Stimulated activated CD4-positive, alpha-beta T cell treated with anti-CD3 and anti-CD28 coated beads, Interleukin-4, amount 100 ng/mL, for 48 hours (primary cell): ENCODE data around the gene PABPN1L.

Experiments used
- DNase-seq, 2 donors: peaks; one replicate each; pipeline ENCODE4 v3.0.0-alpha.2; 2020; ENCODE audit warnings: low read depth in 2 of 2

Gene PABPN1L

DNA sequence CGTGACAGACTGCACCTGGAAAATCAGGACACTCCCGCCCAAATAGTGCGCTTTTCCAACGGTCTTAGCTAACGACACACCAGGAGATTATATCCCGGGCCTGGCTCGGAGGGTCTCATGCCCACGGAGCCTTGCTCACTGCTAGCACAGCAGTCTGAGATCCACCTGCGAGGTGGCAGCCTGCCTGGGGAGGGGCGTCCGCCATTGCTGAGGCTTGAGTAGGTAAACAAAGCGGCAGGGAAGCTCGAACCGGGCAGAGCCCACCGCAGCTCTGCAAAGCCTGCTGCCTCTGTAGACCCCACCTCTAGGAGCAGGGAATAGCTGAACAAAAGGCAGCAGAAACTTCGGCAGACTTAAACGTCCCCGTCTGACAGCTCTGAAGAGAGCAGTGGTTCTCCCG, 14.8 kb downstream of the PABPN1L start:
- DNase-seq: no peak

DNA sequence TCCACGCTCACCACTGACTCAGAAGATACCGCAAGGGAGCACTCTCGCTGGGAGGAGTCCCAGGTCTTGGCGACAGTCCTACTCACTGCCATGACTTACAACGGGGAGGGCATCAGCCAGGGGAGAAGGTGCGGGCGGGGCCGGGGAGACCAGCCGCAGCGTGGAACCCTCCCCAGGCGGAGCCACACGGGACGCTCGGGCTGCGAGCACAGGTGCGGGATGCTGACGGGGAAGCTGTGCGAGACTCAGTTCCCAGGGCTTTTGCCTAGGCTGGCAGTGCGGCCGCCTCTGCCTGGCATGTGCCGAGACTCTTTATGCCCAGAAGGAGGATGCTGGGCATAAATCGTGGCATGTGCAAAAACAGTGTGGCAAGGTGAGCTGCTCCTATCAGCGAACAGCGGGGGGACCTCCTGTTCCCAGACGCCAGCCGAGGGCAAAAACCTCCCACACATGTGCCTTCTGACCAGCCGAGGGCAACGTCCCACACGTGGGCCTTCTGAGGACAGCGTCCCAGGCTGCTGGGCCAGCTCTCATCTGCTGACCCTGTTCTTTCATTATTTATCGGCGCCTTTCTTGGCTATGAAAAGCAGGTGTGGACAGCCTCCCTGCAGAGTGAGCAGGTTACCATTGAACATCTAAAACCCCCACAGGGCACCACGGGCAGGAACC, 15.8 kb downstream of the PABPN1L start:
- no peak for DNase-seq

DNA sequence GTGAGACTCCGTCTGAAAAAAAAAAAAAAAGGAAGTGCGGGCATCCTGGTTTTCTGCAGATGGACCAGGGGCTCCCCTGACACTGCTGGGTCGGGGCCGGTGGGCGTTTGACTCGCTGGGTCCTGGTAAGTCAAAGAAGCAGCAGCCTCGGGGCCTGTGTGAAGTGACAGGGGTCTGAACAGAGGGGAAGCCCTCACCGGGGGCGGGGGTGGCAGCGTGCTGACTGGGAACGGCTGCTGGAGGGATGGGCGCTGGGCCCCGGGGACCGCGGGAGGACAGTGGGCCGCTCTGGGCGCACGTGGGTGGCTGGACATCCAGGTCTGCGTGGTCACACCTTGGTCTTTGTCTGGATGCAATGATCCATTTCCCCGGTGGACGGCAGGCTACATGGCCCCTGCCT, 17.9 kb downstream of the PABPN1L start:
- no peak for DNase-seq

DNA sequence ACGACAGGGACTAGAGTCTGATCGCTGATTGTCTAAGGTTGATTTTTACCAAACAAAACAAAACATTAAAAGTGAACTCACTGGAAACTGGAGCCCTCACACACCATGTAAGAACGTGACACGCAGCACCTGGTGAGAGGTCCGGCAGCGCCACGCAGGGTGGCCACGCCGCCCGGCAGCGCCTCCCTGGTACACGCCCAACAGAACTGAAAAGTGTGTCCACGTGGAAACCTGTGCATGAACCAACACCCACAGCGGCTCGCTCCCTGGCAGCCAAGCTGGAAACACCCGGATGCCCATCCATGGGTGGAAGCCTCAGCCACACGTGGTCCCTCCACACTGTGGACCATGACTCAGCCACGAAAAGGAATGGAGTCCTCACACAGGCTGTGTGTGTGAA, 18.8 kb downstream of the PABPN1L start:
- DNase-seq: no peak

DNA sequence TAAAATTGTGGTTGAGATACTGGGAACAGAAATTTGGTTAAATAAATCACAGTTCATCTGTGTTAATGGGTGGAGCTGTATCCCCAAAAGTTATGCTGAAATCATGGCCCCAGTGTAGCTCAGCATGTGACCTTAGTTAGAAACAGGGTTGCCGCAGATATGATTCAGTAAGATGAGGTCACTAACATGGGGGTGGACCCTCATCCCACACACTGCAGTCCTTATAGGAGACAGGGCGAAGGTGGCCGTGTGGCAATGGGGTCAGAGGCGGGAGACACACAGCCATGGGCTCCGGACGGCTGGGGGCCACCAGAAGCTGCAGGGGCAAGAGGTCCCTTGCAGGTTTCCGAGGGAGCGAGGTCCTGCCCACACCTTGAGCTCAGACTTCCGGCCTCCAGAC, 20.4 kb downstream of the PABPN1L start:
- no peak for DNase-seq

DNA sequence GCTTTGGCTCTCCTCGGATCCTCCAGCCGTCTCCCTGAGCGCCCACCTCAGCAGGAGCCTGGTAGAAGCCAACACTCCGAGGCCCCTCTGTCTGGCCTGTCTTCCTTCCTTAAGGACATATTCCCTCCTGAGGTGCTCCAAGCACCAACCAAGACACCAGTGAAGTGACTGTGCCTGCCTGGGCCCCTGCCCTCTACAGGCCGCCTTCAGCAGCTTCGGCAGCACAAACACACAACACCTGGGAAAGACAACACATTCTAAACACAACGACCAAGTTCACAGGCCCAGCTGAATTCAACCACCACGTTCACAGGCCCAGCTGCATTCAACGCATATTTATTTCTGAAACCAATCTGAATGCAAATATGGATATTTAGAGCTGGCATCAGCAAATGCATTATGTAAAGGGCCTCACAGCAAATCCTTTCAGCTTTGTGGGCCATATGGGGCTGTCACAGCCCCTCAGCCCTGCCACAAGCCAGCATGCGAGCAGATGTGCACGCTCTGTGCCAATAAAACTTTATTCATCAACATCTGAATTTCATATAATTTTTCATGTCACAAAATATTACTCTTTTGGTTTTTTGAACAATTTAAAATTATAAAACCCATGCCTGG, 21.9 kb downstream of the PABPN1L start:
- DNase-seq: no peak

DNA sequence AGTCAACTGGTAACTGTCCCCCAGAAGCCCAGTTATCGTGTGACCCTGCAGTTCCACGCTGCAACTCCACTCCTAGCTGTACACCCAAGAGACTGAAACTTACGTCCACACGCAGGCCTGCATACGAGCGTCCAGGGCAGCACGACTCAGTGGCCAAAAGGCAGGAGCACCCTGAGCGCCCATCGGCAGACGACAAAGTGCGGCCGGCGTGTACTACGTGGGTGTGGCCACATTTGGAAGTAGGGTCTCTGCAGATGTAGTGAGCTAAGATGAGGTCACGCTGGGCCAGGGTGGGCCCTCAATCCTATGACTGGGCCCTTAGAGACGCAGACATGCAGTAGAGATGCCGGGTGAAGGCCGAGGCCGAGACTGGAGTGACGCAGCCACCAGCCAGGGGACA, 23.2 kb downstream of the PABPN1L start:
- DNase-seq: no peak

DNA sequence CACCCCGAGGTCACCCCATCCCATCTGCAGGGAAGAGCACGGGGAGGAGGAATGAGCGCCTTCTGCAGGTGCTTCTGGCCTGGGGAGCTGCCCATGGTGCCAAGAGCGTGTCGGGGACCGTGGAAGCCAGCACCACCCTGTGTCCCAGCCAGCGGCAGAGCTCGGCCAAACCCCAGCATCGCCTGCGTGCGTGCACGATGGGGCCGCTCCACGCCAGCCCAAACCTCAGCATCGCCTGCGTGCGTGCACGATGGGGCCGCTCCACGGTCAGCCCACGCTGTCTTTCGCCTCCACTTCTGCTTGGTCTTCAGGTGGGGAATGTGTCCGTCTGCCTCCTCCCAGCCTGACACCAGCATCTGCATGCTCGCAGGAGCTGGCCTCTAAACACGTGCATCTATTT, 23.7 kb downstream of the PABPN1L start:
- DNase-seq: no peak

DNA sequence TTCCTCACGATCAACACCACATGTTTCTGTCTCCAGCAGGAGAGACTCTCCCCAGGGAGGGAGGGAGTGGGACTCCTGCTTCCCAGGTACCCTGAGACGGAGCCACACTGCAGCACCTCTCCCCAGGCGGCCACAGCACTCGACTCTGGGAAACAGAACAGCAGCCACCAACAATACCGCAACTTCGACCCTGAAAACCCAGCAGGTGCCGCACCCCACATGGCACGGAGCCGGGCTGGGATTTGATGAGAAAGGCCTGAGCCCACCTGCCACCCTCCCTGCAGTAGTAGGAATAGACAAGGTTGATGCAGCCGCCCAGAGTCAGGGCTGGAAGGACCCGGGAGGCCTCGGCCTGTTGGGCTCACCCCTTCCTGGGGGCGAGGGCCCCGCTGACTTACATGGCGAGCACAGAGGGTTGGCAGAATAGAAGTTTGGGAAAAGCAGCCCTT, 24.1 kb downstream of the PABPN1L start:
- DNase-seq: no peak

DNA sequence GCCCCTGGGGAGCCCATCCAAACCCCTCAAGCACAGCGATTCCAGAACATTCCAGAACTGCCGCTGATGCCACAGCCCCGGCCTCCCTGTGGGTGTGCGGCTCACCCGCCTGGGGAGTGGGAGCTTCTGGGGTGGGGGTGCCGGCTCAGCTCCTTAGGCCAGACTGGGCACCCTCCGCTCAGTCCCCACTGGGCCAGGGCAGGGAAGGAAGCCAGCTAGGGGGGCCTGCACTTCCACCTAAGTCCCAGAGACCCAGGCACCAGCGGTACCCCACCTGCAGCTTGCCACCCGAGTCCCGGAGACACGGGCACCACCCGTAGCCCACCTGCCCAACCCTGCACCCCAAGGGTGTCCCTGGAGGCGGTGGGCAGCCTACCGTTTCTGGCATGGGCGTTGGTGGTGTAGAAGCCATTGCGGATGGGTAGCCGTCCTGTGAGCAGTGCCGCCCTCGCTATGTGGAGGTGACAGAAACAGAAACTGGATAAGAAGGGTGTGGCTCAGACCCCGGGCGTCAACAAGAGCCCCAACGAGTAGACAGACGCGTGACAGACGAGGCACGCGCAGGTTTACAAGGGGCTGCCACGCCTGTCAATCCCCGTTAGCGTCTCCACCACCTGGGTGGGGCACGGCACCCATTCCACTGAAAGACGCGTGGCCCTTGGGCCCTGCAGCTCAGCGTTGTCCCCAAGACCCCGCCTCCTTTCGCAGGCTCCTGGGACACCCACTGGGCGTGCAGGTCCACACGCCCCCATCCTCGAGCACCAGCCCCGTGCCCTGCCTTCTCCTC, 24.7 kb downstream of the PABPN1L start:
- DNase-seq: no peak

DNA sequence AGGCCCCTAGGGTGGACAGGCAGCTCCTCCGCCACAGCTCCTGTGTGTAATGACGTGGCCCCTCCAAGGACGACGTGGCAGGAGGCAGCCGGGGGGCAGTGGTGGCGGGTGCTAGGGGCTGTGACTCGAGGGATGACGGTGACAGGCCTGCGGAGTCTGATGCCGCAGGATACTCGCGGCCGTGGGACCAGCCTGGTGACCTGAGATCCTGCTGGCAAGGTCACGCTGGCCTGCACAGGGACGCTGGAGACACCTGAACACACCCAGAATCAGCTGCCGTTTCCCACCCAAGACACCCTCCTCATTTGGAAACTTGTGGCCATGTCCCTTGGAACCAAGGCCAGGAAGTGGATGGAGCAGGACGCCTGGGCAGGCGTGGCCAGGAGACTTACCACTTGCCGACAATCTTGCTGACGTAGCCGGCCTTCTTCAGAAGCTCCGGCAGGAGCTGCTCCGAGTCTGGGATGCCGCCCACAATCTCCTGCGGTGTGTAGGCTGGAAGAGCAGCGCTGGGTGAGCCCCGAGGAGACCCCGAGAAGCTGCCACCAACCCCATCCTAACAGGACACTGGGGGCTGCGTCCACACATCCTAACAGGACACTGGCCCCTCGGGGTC, 25.8 kb downstream of the PABPN1L start:
- DNase-seq: no peak

DNA sequence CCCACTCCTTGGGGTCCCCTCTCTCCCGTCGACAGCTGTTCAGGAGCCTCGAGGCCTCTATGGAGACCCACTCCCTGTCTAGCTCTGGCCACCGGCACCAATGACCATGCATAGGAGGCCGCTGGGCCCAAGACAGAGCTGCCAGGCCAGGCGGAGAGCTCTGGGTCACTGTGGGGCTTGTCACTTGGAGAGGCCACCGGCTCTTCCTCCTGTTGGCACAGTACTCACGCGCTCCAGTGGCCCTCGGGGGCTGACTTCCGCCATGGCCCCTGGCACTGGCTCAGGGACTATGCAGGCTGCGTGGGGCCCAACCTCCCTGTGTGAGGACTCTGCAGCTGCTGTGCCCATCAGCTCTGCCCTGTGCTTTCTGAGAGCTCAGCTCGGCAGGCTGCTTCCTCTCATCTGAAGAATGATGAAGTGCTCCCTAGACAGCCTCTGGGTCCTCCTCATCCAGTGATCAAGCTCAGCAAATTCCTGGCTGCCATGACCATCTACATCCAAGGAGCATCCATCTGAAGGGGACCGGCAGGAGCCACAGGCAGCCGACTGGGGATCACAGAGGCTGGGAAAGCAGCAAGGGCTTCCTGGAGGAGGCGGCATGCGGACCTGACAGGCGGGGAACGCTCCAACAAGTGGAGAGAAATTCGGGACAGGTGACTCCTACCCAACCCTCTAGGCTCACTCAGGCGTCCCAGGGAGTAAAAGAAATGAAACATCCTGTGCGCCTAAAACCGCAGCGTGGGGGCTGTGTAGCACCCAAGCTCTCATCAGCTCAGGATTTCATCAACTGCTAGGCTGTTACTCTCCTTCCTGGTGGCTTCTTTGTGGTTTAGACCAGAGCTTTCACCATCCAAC, 26.5 kb downstream of the PABPN1L start:
- DNase-seq: no peak

DNA sequence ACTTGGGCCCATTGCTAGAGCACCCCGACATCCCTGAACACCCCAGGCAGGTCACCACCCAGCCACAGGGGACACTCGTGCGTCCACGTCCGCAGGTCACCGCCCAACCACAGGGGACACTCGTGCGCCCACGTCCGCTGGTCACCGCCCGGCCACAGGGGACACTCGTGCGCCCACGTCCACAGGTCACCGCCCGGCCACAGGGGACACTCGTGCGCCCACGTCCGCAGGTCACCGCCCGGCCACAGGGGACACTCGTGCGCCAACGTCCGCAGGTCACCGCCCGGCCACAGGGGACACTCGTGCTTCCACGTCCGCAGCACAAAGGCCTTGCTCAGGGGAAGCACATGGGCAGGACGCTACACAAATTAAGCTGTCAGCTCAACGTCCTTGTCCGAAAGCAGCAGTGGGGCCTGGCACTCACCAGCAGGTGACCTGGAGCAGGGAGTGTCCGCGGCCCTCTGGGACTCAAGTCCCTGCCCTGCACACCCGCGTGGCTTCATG, 27.4 kb downstream of the PABPN1L start:
- DNase-seq: no peak

DNA sequence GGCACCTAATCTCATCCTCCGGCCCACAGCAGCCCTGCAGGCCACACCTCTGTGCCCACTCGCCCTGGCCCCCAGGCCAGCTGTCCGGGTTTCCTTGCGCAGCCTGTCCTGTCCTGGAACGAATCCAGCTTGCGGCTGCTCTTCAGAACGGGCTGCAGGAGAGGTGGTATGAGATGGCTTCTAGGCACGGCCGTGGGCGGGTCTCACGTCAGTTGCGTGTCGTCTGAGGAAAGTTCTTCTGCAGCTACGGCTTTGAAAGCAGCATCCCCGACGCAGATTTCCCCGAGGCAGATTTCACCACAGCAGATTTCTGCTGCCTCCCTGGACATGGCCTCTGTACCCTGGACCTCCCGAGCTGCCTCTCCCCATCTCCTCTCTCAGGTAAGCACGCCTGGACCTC, 27.9 kb downstream of the PABPN1L start:
- no peak for DNase-seq

DNA sequence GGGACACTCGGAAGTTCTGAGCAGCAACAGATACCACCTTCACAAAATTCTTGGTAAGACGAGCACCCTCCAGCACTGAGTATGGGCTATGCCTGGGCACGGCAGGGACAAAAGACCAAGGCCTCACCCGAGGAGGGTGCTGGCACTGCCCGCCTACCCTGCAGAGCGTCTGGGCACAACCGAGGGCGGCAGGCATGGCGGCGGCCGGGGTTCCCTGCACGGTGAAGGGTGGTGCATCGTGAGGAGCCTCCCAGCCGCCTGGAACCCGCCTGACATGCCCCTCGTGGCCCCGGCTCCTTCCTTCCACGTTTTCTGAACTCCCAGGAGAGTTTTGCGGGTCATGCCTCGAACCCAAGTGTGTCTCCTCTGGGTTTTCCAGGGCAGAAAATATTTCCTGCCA, 28.7 kb downstream of the PABPN1L start:
- DNase-seq: no peak

DNA sequence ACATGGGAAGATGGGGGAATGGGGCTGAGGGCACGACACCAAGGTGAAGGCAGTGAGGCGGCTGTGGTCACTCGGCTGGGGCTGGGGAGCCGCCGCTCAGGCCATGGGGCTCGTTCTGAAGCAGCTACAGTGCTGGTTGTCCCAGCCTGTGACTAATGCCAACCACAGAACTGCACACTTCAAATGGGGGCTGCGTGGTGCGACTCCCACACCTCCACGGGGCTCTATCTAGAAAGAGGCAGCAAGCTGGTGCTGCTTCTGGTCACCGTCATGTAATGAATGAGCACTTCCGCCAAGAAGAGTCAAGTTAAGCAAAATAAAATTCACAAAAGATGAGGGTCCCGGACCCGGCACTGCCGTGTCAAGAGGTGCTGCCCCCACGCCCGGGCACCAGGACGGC, 29.7 kb downstream of the PABPN1L start:
- no peak for DNase-seq

DNA sequence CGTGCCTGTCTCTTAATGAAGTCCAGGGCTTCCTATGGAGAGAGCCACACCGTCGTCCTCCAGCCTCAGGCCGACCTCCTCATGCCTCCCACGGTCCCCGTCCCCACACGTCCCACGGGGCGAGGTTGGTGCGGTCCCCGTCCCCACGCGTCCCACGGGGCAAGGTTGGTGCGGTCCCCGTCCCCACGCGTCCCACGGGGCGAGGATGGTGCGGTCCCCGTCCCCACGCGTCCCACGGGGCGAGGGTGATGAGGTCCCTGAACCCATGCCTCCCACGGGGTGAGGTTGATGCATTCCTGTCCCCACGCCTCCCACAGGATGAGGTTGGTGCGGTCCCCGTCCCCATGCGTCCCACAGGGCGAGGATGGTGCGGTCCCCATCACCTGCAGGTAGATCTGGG, 30.6 kb downstream of the PABPN1L start:
- DNase-seq: no peak

DNA sequence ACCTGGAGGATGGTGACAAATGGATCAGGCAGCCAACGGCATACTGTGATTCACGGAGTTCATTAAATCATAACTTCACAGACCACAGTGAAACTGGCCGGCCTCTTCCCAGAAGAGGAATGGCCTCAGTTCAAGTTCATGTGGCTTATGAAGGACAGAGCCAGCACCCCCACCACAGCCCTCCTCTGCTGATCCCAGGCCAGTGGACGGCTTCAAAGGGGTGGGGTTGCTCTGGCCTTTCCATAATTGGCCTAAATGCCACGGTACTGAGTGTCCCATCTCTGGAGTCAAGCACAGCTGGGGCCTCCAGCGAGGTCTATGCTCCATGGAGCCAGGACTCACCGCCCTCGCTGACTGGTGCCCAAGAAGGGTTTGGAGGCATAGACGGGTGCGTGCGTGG, 31.1 kb downstream of the PABPN1L start:
- no peak for DNase-seq

DNA sequence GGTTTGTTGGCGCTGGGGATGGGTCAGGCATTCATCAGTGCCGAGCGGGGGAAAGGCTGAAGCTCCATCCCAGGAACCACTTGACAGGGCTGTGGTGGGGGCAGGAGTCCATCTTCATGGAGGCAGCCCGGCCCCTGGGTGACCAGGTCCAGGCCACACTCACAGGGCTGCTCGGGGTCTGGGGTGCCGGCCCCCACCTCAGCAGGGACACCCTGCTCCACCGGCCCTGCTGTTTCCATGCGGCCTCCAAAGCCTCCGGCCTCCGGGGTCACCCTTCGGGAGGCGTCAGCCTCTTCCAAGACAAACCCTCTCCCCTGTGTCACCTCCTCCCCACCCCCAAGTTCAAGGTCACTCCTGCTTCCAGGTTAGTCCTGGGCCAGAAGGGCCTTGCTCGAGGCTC, 31.8 kb downstream of the PABPN1L start:
- no peak for DNase-seq

DNA sequence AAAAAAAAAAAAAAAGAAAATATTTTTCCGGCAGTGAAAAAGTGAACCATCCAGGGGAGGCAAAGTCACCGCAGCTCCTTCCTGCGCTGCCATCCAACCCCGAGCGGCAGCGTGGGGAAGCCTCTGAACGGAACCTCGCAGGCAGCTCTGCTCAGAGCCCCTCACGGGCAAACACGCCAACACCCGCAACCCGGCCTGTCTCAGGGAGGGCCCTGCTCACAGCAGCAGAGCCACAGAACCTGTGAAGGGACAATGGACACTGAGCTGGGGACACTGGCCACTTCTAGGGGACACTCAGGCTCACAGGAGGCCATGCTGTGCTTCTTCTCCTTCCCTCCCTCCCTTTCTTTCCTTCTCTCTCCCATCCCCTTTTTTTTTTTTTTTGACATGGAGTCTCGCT, 33.4 kb downstream of the PABPN1L start:
- DNase-seq: no peak

DNA sequence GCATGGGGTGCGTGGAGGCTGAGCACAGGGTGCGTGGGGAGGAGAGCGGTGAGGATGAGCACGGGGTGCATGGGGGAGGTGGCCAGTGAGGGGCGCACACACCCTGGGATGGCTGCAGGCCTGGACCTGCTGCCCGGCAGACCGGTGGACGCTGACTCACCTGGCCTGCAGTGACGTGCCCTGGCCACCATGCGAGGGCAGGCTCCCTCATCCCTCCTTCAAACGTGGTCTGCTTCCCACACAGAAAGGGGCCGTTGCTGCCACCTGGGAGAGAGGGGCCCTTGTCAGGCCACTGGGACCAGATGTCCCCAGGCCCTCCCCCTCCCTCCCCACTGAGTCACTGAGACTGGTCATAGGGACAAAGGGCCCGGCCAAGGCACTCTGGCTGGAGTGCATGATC, 34.6 kb downstream of the PABPN1L start:
- no peak for DNase-seq

DNA sequence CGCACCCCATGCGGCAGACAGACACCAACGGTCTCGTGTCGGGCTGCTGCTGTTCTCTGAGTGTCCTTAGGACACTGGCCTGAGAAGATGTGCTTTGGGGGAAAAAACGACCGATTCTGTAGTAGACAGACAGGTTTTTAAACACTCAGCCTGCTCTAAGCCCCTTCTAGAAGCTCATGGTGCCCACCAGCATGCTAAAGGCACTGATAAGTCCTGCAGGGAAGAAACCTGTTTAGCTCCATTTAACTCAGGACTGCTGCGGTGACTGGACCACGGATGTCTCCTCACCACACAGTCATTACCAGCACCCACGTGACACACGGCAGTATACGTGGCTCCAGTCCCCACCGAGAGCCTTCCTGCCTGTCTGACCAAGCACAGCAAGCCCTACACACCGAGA, 35.7 kb downstream of the PABPN1L start:
- no peak for DNase-seq
